PC-9 (cell line): ENCODE data around the gene CYP11A1. TPM values are rescaled to one million over a fixed set of nuclear protein-coding genes. Genes with fewer than 3 reads are reported as not detected.

ENCODE experiments used
- BruUV-seq: library from RNA; stranded (reverse); fragments of 400-500 nt; replicated peaks from 2 replicates; lab custom pipeline; 2021; lab: Mats Ljungman, UMichigan
- CTCF ChIA-PET: fragments of 300-600 bp; sonication (Branson Sonifier 250); formaldehyde crosslinking; loops from one replicate; lab custom pipeline; 2022; ENCODE audit warnings: antibody characterized with exemption; lab: Charles Lee
- POLR2A ChIA-PET: fragments of 300-600 bp; sonication (Branson Sonifier 250); formaldehyde crosslinking; loops from one replicate; lab custom pipeline; 2022; ENCODE audit warnings: antibody characterized with exemption; ENCODE audit not compliant: unreplicated experiment; lab: Charles Lee
- DNase-seq, 2 experiments: peaks; one replicate each; pipeline versions ENCODE4 v3.0.0 to v3.0.0-alpha.2; 2015 to 2022; ENCODE audit warnings: mixed read lengths in 1 of 2
- H2AFZ ChIP-seq: fragments of 200-600 bp; sonication (generic); 2 replicates; pipeline ENCODE4 v1.8.1; 2017; ENCODE audit warnings: antibody characterized with exemption
- H3F3A ChIP-seq: fragments of 200-600 bp; sonication (generic); 2 replicates; pipeline ENCODE4 v1.8.1; 2017; ENCODE audit warnings: antibody characterized with exemption, mild to moderate bottlenecking, low read depth; ENCODE audit not compliant: insufficient read depth
- H3K27ac ChIP-seq: fragments of 200-600 bp; sonication (generic); 2 replicates; pipeline ENCODE4 v1.6.1; 2016; ENCODE audit warnings: mixed run types
- H3K27me3 ChIP-seq: fragments of 200-600 bp; sonication (generic); 2 replicates; pipeline ENCODE4 v1.6.1; 2016; ENCODE audit warnings: low read depth, mixed run types; ENCODE audit not compliant: insufficient read depth
- H3K36me3 ChIP-seq: fragments of 200-600 bp; sonication (generic); 2 replicates; pipeline ENCODE4 v1.6.1; 2016; ENCODE audit warnings: low read depth, mixed run types
- H3K4me1 ChIP-seq: fragments of 200-600 bp; sonication (generic); replicated peaks from 2 replicates; pipeline ENCODE4 v1.6.1; 2016; ENCODE audit warnings: mixed run types; ENCODE audit not compliant: insufficient read depth
- H3K4me2 ChIP-seq: fragments of 200-600 bp; sonication (generic); 2 replicates; pipeline ENCODE4 v1.6.1; 2017; ENCODE audit warnings: mixed run types
- H3K4me3 ChIP-seq: fragments of 200-600 bp; sonication (generic); 2 replicates; pipeline ENCODE4 v1.6.1; 2016; ENCODE audit warnings: mixed run types
- H3K79me2 ChIP-seq: fragments of 200-600 bp; sonication (generic); 2 replicates; pipeline ENCODE4 v1.6.1; 2017; ENCODE audit warnings: low read depth, mixed run types
- H3K9me2 ChIP-seq: fragments of 200-600 bp; sonication (generic); 2 replicates; pipeline ENCODE4 v1.8.1; 2017; ENCODE audit warnings: mild to moderate bottlenecking; ENCODE audit not compliant: insufficient read depth
- H3K9me3 ChIP-seq: fragments of 200-600 bp; sonication (generic); 2 replicates; pipeline ENCODE4 v1.8.1; 2016; ENCODE audit warnings: low read depth; ENCODE audit not compliant: insufficient read depth
- H4K20me1 ChIP-seq: fragments of 200-600 bp; sonication (generic); 2 replicates; pipeline ENCODE4 v1.8.1; 2017; ENCODE audit not compliant: insufficient read depth
- CTCF ChIP-seq: fragments of 200-600 bp; sonication (generic); conservative IDR thresholded peaks from 2 replicates; pipeline ENCODE4 v1.6.1; 2017; ENCODE audit warnings: mixed run types, antibody characterized with exemption, mild to moderate bottlenecking, moderate library complexity
- EZH2 ChIP-seq: fragments of 200-600 bp; sonication (generic); IDR thresholded peaks from 2 replicates; pipeline ENCODE4 v1.8.0; 2017; ENCODE audit warnings: antibody characterized with exemption, low read depth
- intact Hi-C: fragments of 100-400 bp; cut with micrococcal nuclease; formaldehyde crosslinking; loops from one replicate; pipeline ENCODE4 v1.10.0; 2022; ENCODE audit not compliant: unreplicated experiment
- total RNA-seq: library from RNA; stranded (reverse); gene quantifications from 2 replicates; pipeline ENCODE4 v1.2.3, GENCODE V29; 2021

Gene CYP11A1
- total RNA-seq, 1 experiment from 2014 or later: 7.1 TPM

- no peaks in the 10 kb centered on the region for H3K36me3 ChIP-seq
- CTCF ChIA-PET: interaction anchor here (0.6 kb wide), 3 partner anchors 46 to 380 kb away, joined by 3 to 20 read pairs (median 8); no protein-coding TSS in a partner anchor
- H2AFZ ChIP-seq: no peak overlapping the region
Observed at GRCh38 chr15:74388363-74388951, 21.0 kb upstream of the CYP11A1 start.

DNA sequence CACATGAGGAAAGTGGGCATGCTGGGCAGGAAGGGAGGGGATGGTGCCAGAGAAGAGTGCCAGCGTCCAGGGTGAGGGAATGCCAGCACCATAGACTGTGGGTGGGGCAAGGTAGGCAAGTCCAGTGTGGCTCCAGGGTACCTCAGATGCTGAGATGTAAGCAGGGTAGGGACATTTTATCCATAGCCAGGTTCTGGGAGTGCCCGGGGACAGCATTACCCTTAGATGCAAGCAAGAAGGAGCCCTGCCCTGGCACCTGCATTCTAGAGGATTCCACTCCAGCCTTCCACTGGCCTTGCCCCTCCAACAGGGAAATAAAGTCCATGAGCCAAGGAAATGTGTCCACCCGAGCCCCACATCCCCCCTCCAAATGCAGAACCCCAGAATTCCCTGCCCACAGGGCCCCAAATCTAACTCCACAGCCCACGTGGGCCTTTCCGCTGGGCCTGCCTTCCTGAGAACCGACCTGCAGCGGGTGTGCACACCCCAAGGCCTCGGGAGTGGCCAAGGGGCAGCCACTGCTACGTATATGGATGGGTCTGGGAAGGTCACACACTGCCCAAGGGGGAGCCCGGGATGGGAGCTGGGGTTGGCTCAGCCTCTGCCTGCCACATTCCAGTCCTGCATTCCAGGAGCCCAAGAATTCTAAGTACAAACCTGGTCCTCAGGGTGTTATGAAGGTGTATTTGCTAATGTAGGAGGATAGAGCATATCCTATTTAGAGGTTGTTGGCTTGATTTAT lies 20.3 kb upstream of the CYP11A1 start:
- POLR2A ChIA-PET: interaction anchor here (0.6 to 1.1 kb wide), 3 partner anchors 9 to 18 kb away, joined by 3 to 10 read pairs (median 9); no protein-coding TSS in a partner anchor
- intact Hi-C loops: loop anchor here (1.0 kb wide), 1 partner anchor 10 kb away; no protein-coding TSS in a partner anchor
- Histone ChIP-seq H3K27me3 (no peaks in the 10 kb centered on the region), H3K4me2 (peak overlapping the region; percentile 40), H3K36me3 (no peaks in the 10 kb centered on the region), H3F3A (peaks cover 10% of the 10 kb centered on the region; the same call in 1 of the 2 replicates), H2AFZ (no peak overlapping the region), H3K4me3 (no peak overlapping the region), H3K9me3 (no peaks in the 10 kb centered on the region), H3K79me2 (no peaks in the 10 kb centered on the region), H3K27ac (peak overlapping the region; percentile 50; the same call in 1 of the 2 replicates), H3K4me1 (peaks cover 75% of the 10 kb centered on the region), H4K20me1 (no peaks in the 10 kb centered on the region), H3K9me2 (no peaks in the 10 kb centered on the region)
- peak; percentile 72 to 85 for DNase-seq
- no peak for TF ChIP-seq EZH2
- TF ChIP-seq CTCF: no peak
- CTCF ChIA-PET: interaction anchor here (0.6 kb wide), 1 partner anchor 49 kb away, joined by 20 read pairs; no protein-coding TSS in a partner anchor
- BruUV-seq: TSS peak; percentile 33

More at GRCh38 chr15:74388363-74388951, 21.0 kb upstream of the CYP11A1 start:
- Histone ChIP-seq H3F3A (peaks cover 10% of the 10 kb centered on the region; the same call in 1 of the 2 replicates), H3K27me3 (no peaks in the 10 kb centered on the region), H3K27ac (peak overlapping the region; percentile 50), H4K20me1 (no peaks in the 10 kb centered on the region), H3K4me2 (peak overlapping the region; percentile 40), H3K9me3 (no peaks in the 10 kb centered on the region), H3K79me2 (no peaks in the 10 kb centered on the region), H3K9me2 (no peaks in the 10 kb centered on the region), H3K4me1 (peaks cover 69% of the 10 kb centered on the region), H3K4me3 (no peak overlapping the region)
- no peak for DNase-seq
- TF ChIP-seq EZH2 (no peak), CTCF (no peak)
- intact Hi-C loops: loop anchor here (1.0 kb wide), 1 partner anchor 9 kb away; no protein-coding TSS in a partner anchor
- POLR2A ChIA-PET: interaction anchor here (0.6 to 1.1 kb wide), 3 partner anchors 8 to 12 kb away, joined by 3 to 10 read pairs (median 9); no protein-coding TSS in a partner anchor
- no TSS peak for BruUV-seq

- no peak overlapping the region for H3K27ac ChIP-seq
- H3K4me1 ChIP-seq: peaks cover 80% of the 10 kb centered on the region
- H3K36me3 ChIP-seq: no peaks in the 10 kb centered on the region
- ChIA-PET POLR2A (no interaction called here), CTCF (no interaction called here)
- H2AFZ ChIP-seq: no peak overlapping the region
- TF ChIP-seq CTCF: no peak
- TF ChIP-seq EZH2: no peak
- peaks cover 10% of the 10 kb centered on the region; the same call in 1 of the 2 replicates for H3F3A ChIP-seq
- intact Hi-C loops: no loop called here
- H3K27me3 ChIP-seq: no peaks in the 10 kb centered on the region
- H3K4me3 ChIP-seq: no peak overlapping the region
- no peaks in the 10 kb centered on the region for H3K9me2 ChIP-seq
- H3K79me2 ChIP-seq: no peaks in the 10 kb centered on the region
- no peaks in the 10 kb centered on the region for H4K20me1 ChIP-seq
- no peak overlapping the region for H3K4me2 ChIP-seq
- DNase-seq: no peak
- BruUV-seq: no TSS peak
- no peaks in the 10 kb centered on the region for H3K9me3 ChIP-seq
Observed at GRCh38 chr15:74387141-74387541, 19.7 kb upstream of the CYP11A1 start.
